Colonic mucosa (tissue), 4 donors: Measurements from ENCODE around the gene SORCS3. TPM values are rescaled to one million over a fixed set of nuclear protein-coding genes. Genes with fewer than 3 reads are reported as not detected.

Experiments used
- DNase-seq: peaks from one replicate; pipeline ENCODE4 v3.0.0-alpha.2; 2020
- H3K27ac ChIP-seq: fragments of 200-600 bp; one replicate; pipeline ENCODE4 v1.8.0; 2021
- H3K27me3 ChIP-seq: fragments of 200-600 bp; one replicate; pipeline ENCODE4 v1.8.0; 2021
- H3K36me3 ChIP-seq: fragments of 200-600 bp; one replicate; pipeline ENCODE4 v1.8.0; 2021
- H3K4me1 ChIP-seq: fragments of 200-600 bp; one replicate; pipeline ENCODE4 v1.8.0; 2021; ENCODE audit warnings: mild to moderate bottlenecking
- H3K4me3 ChIP-seq: fragments of 200-600 bp; one replicate; pipeline ENCODE4 v1.8.0; 2021
- H3K9ac ChIP-seq, 2 donors: one replicate each; pipeline ENCODE4 v1.7.0; 2013; ENCODE audit warnings: control low read depth in 2 of 2, low read depth in 2 of 2, low read length in 2 of 2
- H3K9me3 ChIP-seq: fragments of 200-600 bp; one replicate; pipeline ENCODE4 v1.8.0; 2021
- CTCF ChIP-seq: fragments of 200-600 bp; IDR thresholded peaks from one replicate; pipeline ENCODE4 v1.8.0; 2022; ENCODE audit warnings: antibody characterized with exemption, mild to moderate bottlenecking
- intact Hi-C: fragments of 100-400 bp; cut with DNase I; formaldehyde crosslinking; loops from one replicate; pipeline ENCODE4 v1.14.1; 2022
- total RNA-seq, 2 donors: library from RNA; stranded (reverse); fragmentation: NEBNext Ultra II Directional in 1 of 2; extraction: Animal tissue kit (Norgen Biotek cat#: 25700) in 1 of 2; gene quantifications; one replicate each; pipeline ENCODE4 v1.2.1, GENCODE V29; 2021
- donor health status: healthy.
- donor health status: DM: no; HTN: no; CAD: no.
- donor health status: DM: no; HTN: no; CAD: no.

SORCS3 gene
- total RNA-seq, 2 donors from 2014 or later: 0.08 TPM; not detected in 1

GRCh38 chr10:105070952-105071351, 429.9 kb downstream of the SORCS3 start:
- Histone ChIP-seq H3K4me1 (no peaks in the 10 kb centered on the region), H3K9me3 (no peaks in the 10 kb centered on the region), H3K27me3 (no peaks in the 10 kb centered on the region), H3K27ac (no peak overlapping the region), H3K9ac (no peak overlapping the region), H3K36me3 (no peaks in the 10 kb centered on the region), H3K4me3 (no peak overlapping the region)
- no peak for DNase-seq
- intact Hi-C loops: no loop called here
- TF ChIP-seq CTCF: no peak

- no peak for TF ChIP-seq CTCF
- no peak for DNase-seq
- no peaks in the 10 kb centered on the region for H3K4me1 ChIP-seq
These were observed 430.9 kb downstream of the SORCS3 start for GRCh38 chr10:105071980-105072379.

GRCh38 chr10:105073999-105074398, 432.9 kb downstream of the SORCS3 start:
- Histone ChIP-seq H3K36me3 (no peaks in the 10 kb centered on the region), H3K27me3 (no peaks in the 10 kb centered on the region), H3K4me1 (no peaks in the 10 kb centered on the region), H3K9ac (no peak overlapping the region), H3K4me3 (no peak overlapping the region), H3K9me3 (no peaks in the 10 kb centered on the region), H3K27ac (no peak overlapping the region)
- DNase-seq: no peak
- intact Hi-C loops: no loop called here
- no peak for TF ChIP-seq CTCF

More at GRCh38 chr10:105071980-105072379, 430.9 kb downstream of the SORCS3 start:
- intact Hi-C loops: no loop called here
- Histone ChIP-seq H3K4me3 (no peak overlapping the region), H3K9ac (no peak overlapping the region), H3K36me3 (no peaks in the 10 kb centered on the region), H3K9me3 (no peaks in the 10 kb centered on the region), H3K27me3 (no peaks in the 10 kb centered on the region), H3K27ac (no peak overlapping the region)

- no peaks in the 10 kb centered on the region for H3K36me3 ChIP-seq
- no peak overlapping the region for H3K27ac ChIP-seq
- intact Hi-C loops: no loop called here
- TF ChIP-seq CTCF: no peak
- no peak overlapping the region for H3K9ac ChIP-seq
- no peaks in the 10 kb centered on the region for H3K27me3 ChIP-seq
- no peaks in the 10 kb centered on the region for H3K4me1 ChIP-seq
- H3K9me3 ChIP-seq: no peaks in the 10 kb centered on the region
- DNase-seq: no peak
- no peak overlapping the region for H3K4me3 ChIP-seq
These were observed 433.9 kb downstream of the SORCS3 start for GRCh38 chr10:105075031-105075430.

- Histone ChIP-seq H3K4me3 (no peak overlapping the region), H3K36me3 (no peaks in the 10 kb centered on the region), H3K27ac (no peak overlapping the region), H3K9ac (no peak overlapping the region), H3K9me3 (no peaks in the 10 kb centered on the region), H3K27me3 (no peaks in the 10 kb centered on the region), H3K4me1 (no peaks in the 10 kb centered on the region)
- TF ChIP-seq CTCF: no peak
- intact Hi-C loops: no loop called here
- no peak for DNase-seq
These were observed 444.9 kb downstream of the SORCS3 start for GRCh38 chr10:105085980-105086379.

- no peaks in the 10 kb centered on the region for H3K27me3 ChIP-seq
- H3K4me1 ChIP-seq: no peaks in the 10 kb centered on the region
- no peaks in the 10 kb centered on the region for H3K36me3 ChIP-seq
- intact Hi-C loops: no loop called here
- H3K9me3 ChIP-seq: no peaks in the 10 kb centered on the region
- no peak overlapping the region for H3K27ac ChIP-seq
- no peak for TF ChIP-seq CTCF
- no peak overlapping the region for H3K4me3 ChIP-seq
- no peak for DNase-seq
- H3K9ac ChIP-seq: no peak overlapping the region
These were observed 453.0 kb downstream of the SORCS3 start for GRCh38 chr10:105094048-105094447.
